CD4-positive, alpha-beta T cell treated with Interleukin-6 at 100 ng/mL for 8 hours (primary cell): ENCODE measurements around the gene HNRNPL.
"Not testable (repeated sequence)": the region's sequence is repeated elsewhere in the genome, so short reads cannot be mapped to it uniquely, and the experiment has no call there.

Experiments
- DNase-seq: peaks from one replicate; pipeline ENCODE4 v3.0.0-alpha.2; 2020; ENCODE audit warnings: mixed read lengths, low spot score

The HNRNPL gene

GRCh38 chr19:38803543-38803942 is 46.2 kb downstream of the HNRNPL start:
- no peak for DNase-seq

- no peak for DNase-seq
Observed at GRCh38 chr19:38801359-38802095, 48.3 kb downstream of the HNRNPL start.

- no peak for DNase-seq
Observed at GRCh38 chr19:38800577-38801347, 49.0 kb downstream of the HNRNPL start.

- no peak for DNase-seq
Observed at GRCh38 chr19:38799104-38799503, 50.7 kb downstream of the HNRNPL start.

GRCh38 chr19:38797781-38798180 is 52.0 kb downstream of the HNRNPL start:
- DNase-seq: not testable (repeated sequence)

GRCh38 chr19:38796154-38796553 is 53.6 kb downstream of the HNRNPL start:
- DNase-seq: no peak

- DNase-seq: no peak
Observed at GRCh38 chr19:38795549-38795948, 54.2 kb downstream of the HNRNPL start.

- no peak for DNase-seq
Observed at GRCh38 chr19:38793671-38794070, 56.1 kb downstream of the HNRNPL start.

GRCh38 chr19:38793177-38793576 is 56.6 kb downstream of the HNRNPL start:
- no peak for DNase-seq

GRCh38 chr19:38792250-38793111 is 57.3 kb downstream of the HNRNPL start:
- peak; percentile 13 for DNase-seq

- not testable (repeated sequence) for DNase-seq
Observed at GRCh38 chr19:38791451-38792064, 58.2 kb downstream of the HNRNPL start.

GRCh38 chr19:38790507-38791403 is 59.0 kb downstream of the HNRNPL start:
- not testable (repeated sequence) for DNase-seq

GRCh38 chr19:38788478-38789243 is 61.1 kb downstream of the HNRNPL start, which contains the start of gene LGALS7B:
TSS of gene LGALS7B (plus strand) at chr19:38789200. CDS start at chr19:38789227, 27 bp downstream.
- DNase-seq: no peak

GRCh38 chr19:38786572-38787265 is 63.1 kb downstream of the HNRNPL start:
- DNase-seq: no peak
